Heart right ventricle (tissue), 16 donors: ENCODE data around the gene DRD4. TPM values are rescaled to one million over a fixed set of nuclear protein-coding genes. Genes with fewer than 3 reads are reported as not detected.

ENCODE experiments used
- ATAC-seq, 8 donors: fragments of 200-7000 bp; cut with Tn5 transposase; one replicate each; pipeline ENCODE4 v1.9.1; 2020; ENCODE audit warnings: mild to moderate bottlenecking in 8 of 8, moderate library complexity in 8 of 8, moderate number of reproducible peaks in 1 of 8
- DNase-seq, 2 donors: peaks; one replicate each; pipeline ENCODE4 v3.0.0-alpha.2; 2020
- H3K27ac ChIP-seq, 10 donors: fragments of 200-600 bp; sonication (generic) in 2 of 10; one replicate each; pipeline versions ENCODE4 v1.5.0 to v1.8.0; 2020 to 2022; ENCODE audit warnings: mild to moderate bottlenecking in 3 of 10
- H3K27me3 ChIP-seq, 7 donors: fragments of 200-600 bp; one replicate each; pipeline ENCODE4 v1.8.0; 2021 to 2022; ENCODE audit warnings: mild to moderate bottlenecking in 2 of 7
- H3K36me3 ChIP-seq, 9 donors: fragments of 200-600 bp; sonication (generic) in 1 of 9; one replicate each; pipeline versions ENCODE4 v1.5.0 to v1.8.0; 2020 to 2022; ENCODE audit warnings: mild to moderate bottlenecking in 2 of 9
- H3K4me1 ChIP-seq, 9 donors: fragments of 200-600 bp; sonication (generic) in 1 of 9; one replicate each; pipeline versions ENCODE4 v1.5.0 to v1.8.0; 2020 to 2022; ENCODE audit warnings: mild to moderate bottlenecking in 4 of 9
- H3K4me3 ChIP-seq, 10 donors: fragments of 200-600 bp; sonication (generic) in 2 of 10; one replicate each; pipeline versions ENCODE4 v1.5.0 to v1.8.0; 2020 to 2022; ENCODE audit warnings: mild to moderate bottlenecking in 7 of 10, moderate library complexity in 2 of 10
- H3K9me3 ChIP-seq, 11 donors: fragments of 200-600 bp in 10 of 11; sonication (generic) in 2 of 11; one replicate each; pipeline versions ENCODE4 v1.5.0 to v1.8.0; 2013 to 2022; ENCODE audit warnings: mild to moderate bottlenecking in 2 of 11, control low read depth in 1 of 11, moderate library complexity in 1 of 11
- WGBS, 2 donors: extraction: QIAGEN DNeasy Blood & Tissue Kit; methylation state at CpG; one replicate each; pipeline ENCODE4 v1.1.7; 2013; ENCODE audit warnings: inconsistent platforms in 1 of 2; 5-methylcytosine and 5-hydroxymethylcytosine counted together
- intact Hi-C, 10 donors: fragments of 100-400 bp; cut with DNase I; formaldehyde crosslinking; loops; one replicate each; pipeline versions ENCODE4 v1.11.1 to v1.14.2; 2022
- polyA plus RNA-seq, 2 donors: library from polyadenylated mRNA; stranded (reverse); fragments of 200-250 nt; gene quantifications; one replicate each; pipeline ENCODE4 v1.2.3, GENCODE V29; 2013
- total RNA-seq, 10 donors: library from RNA; stranded (reverse); fragmentation: NEBNext Ultra II Directional in 3 of 10; extraction: Animal tissue kit (Norgen Biotek cat#: 25700) in 3 of 10; gene quantifications; one replicate each; pipeline versions ENCODE4 v1.2.1 to v1.2.4, GENCODE V29; 2021 to 2023
- TF ChIP-seq, protein P1 (sequence below), 9 donors: fragments of 200-600 bp; sonication (generic) in 2 of 9; IDR thresholded peaks; one replicate each; pipeline versions ENCODE4 v1.5.0 to v1.8.0; 2021 to 2022; ENCODE audit warnings: antibody characterized with exemption in 9 of 9, mild to moderate bottlenecking in 5 of 9, moderate library complexity in 1 of 9
- donor health status: Arrhythmogenic right ventricular cardiomyopathy.
- donor health status: ischemic (EF 13 %, LVEDD 7.1; RV severe dilation, severe dysfunction).
- donor health status: healthy with polysubstance abuse.
- donor health status: DM: no; HTN: yes; CAD: no.
- donor health status: DM: no; HTN: no; CAD: no.
- donor health status: ischemic (EF 25% LVEDD 6.9; RV normal size, moderate dysfunction).
- donor health status: ischemic (EF 25% LVEDD 5.7; RV mildly dilated, moderate dysfunction).
- donor health status: healthy.
- donor health status: DM: yes; HTN: yes; CAD: no.
- donor health status: Ischemic cardiomyopathy.
- donor health status: ischemic (EF 35%, LVEDD 5.7; RV mildly dilated, moderate dysfunction).
- donor health status: nonischemic (EF 11% LVEDD 7.7; RV severe dilation, severe dysfunction).
- donor health status: DM: yes; HTN: yes; CAD: no.
- donor health status: PGD.
- donor health status: ischemic (EF 29% LVEDD 5.4; RV normal size, mild dysfunction).
- donor health status: nonischemic (EF 23%, LVEDD 6.1; RV moderate dilation, normal function).

The DRD4 gene
- total and polyA plus RNA-seq, 12 donors = 0.09 to 0.72 (median 0.49) TPM; not detected in 5

DNA sequence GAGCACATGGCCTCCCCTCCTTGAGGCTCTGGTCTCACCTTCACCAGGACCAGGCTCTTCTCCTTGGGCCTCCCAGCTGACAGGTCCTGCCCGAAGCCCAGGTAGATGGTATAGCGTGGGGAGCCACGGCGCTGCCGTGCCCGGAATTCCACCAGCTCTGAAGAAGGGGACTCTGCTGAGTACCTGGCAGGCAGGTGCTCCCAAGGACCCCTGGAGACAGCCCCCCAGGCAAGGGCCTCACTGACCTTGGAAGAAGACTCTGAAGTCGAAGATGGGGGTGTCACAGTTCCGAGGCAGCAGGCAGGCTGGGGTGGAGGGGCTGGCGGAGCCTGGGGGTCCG, 24.1 kb upstream of the DRD4 start:
- no peak for ATAC-seq
- no peak for DNase-seq
- H3K4me1 ChIP-seq = peaks cover 13 to 52% (median 35%) of the 10 kb centered on the region in 9 donors
- no peaks in the 10 kb centered on the region for H3K27me3 ChIP-seq
- peak overlapping the region in 5 of 10 donors; percentile 19 to 98 (median 64) for H3K27ac ChIP-seq
- H3K9me3 ChIP-seq = no peaks in the 10 kb centered on the region
- TF ChIP-seq, protein P1, sequence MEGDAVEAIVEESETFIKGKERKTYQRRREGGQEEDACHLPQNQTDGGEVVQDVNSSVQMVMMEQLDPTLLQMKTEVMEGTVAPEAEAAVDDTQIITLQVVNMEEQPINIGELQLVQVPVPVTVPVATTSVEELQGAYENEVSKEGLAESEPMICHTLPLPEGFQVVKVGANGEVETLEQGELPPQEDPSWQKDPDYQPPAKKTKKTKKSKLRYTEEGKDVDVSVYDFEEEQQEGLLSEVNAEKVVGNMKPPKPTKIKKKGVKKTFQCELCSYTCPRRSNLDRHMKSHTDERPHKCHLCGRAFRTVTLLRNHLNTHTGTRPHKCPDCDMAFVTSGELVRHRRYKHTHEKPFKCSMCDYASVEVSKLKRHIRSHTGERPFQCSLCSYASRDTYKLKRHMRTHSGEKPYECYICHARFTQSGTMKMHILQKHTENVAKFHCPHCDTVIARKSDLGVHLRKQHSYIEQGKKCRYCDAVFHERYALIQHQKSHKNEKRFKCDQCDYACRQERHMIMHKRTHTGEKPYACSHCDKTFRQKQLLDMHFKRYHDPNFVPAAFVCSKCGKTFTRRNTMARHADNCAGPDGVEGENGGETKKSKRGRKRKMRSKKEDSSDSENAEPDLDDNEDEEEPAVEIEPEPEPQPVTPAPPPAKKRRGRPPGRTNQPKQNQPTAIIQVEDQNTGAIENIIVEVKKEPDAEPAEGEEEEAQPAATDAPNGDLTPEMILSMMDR (IDR thresholded peaks at IDR 0.05) = no peak
- intact Hi-C loops = loop anchor here in 1 of 10 donors (5.0 kb wide), 1 partner anchor 36 kb away; the partner anchor contains the start of gene PHRF1
- H3K36me3 ChIP-seq = peaks cover 0 to 72% (median 47%) of the 10 kb centered on the region in 9 donors
- 93 to 95% methylated on average over 10 of the region's 10 CpGs for WGBS, 2 donors
- no peak overlapping the region for H3K4me3 ChIP-seq

DNA sequence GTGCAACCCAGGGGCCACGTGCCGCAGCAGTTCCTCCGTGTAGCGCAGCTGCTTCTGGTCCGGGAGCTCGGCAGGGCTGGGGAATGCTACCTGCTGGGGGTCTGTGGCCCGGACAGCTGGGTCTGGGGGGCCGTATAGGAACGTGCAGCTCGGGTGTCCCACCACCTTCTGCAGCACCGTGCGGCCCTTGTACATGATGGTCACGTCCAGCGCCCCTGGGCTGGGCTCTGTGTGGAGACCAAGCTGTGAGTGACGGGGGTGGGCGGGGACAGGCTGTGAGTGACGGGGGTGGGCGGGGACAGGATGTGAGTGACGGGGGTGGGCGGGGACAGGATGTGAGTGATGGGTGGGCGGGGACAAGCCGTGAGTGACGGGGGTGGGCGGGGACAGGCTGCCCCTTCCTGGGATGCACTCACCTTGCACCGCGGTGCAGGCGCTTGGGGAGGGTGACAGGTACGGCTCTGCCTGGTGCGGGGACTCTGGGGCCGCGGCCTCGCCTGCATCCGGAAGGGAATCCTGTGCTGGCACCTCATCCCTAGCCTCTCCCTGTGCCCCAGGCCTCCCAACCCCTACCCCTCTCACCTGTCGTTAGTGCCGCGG, 23.6 kb upstream of the DRD4 start:
- ATAC-seq (peak in 5 of 8 donors; percentile 0 to 17 (median 1)), DNase-seq (peak; percentile 57 to 61)
- intact Hi-C loops = loop anchor here in 1 of 10 donors (5.0 kb wide), 1 partner anchor 36 kb away; the partner anchor contains the start of gene PHRF1
- TF ChIP-seq, protein P1 (IDR thresholded peaks at IDR 0.05) = no peak
- H3K4me1 ChIP-seq = peaks cover 13 to 47% (median 32%) of the 10 kb centered on the region in 9 donors
- peak overlapping the region in 8 of 10 donors; percentile 64 to 98 (median 96) for H3K27ac ChIP-seq
- no peaks in the 10 kb centered on the region for H3K9me3 ChIP-seq
- peak overlapping the region in 3 of 10 donors; percentile 67 to 85 (median 69) for H3K4me3 ChIP-seq
- H3K27me3 ChIP-seq = no peaks in the 10 kb centered on the region
- 64 to 70% methylated on average over 32 to 36 of the region's 36 CpGs for WGBS, 2 donors
- H3K36me3 ChIP-seq = peaks cover 0 to 68% (median 45%) of the 10 kb centered on the region in 9 donors

DNA sequence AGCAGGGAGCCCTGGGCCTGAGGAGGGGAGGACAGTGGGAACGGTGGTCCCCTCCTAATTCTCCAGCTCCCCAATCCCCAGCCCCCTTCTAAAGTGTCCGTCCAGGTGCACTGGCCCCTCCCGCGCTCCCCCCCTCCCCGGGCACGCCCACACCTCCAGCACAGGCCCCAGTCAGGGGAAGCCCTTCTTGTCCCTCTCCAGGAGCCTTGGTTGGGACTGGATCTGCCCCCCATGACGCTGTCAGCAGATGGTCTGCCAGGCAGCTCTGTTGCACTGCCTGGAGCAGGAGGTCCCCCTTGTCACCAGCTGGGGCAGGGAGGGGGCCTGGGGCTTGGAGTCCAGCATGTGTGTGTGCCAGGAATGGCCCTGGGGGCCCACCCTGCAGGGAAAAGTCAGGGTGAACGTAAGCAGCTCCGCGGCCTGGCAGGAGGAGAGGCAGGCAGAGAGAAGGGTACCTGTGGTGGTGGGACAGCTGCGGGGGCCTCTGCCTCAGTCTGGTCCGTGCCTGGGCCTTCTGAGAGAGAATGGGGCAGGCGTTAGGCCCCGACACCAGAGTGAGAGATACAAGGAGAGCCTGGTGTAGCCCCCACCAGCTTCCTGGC, 22.9 kb upstream of the DRD4 start:
- no peaks in the 10 kb centered on the region for H3K9me3 ChIP-seq
- H3K27me3 ChIP-seq = no peaks in the 10 kb centered on the region
- peak overlapping the region in 9 of 10 donors; percentile 57 to 86 (median 77) for H3K4me3 ChIP-seq
- DNase-seq (no peak), ATAC-seq (no peak)
- H3K36me3 ChIP-seq = peaks cover 0 to 61% (median 38%) of the 10 kb centered on the region in 9 donors
- peak overlapping the region in 9 of 10 donors; percentile 74 to 99 (median 97) for H3K27ac ChIP-seq
- TF ChIP-seq, protein P1 (IDR thresholded peaks at IDR 0.05) = no peak
- WGBS, 2 donors = 75 to 76% methylated on average over 12 to 14 of the region's 14 CpGs
- intact Hi-C loops = loop anchor here in 2 of 10 donors (2.0 to 5.0 kb wide), 2 partner anchors 37 kb away; partner anchors contain the start of gene PHRF1 (in 2 of the 2)
- peaks cover 13 to 40% (median 25%) of the 10 kb centered on the region in 9 donors for H3K4me1 ChIP-seq

DNA sequence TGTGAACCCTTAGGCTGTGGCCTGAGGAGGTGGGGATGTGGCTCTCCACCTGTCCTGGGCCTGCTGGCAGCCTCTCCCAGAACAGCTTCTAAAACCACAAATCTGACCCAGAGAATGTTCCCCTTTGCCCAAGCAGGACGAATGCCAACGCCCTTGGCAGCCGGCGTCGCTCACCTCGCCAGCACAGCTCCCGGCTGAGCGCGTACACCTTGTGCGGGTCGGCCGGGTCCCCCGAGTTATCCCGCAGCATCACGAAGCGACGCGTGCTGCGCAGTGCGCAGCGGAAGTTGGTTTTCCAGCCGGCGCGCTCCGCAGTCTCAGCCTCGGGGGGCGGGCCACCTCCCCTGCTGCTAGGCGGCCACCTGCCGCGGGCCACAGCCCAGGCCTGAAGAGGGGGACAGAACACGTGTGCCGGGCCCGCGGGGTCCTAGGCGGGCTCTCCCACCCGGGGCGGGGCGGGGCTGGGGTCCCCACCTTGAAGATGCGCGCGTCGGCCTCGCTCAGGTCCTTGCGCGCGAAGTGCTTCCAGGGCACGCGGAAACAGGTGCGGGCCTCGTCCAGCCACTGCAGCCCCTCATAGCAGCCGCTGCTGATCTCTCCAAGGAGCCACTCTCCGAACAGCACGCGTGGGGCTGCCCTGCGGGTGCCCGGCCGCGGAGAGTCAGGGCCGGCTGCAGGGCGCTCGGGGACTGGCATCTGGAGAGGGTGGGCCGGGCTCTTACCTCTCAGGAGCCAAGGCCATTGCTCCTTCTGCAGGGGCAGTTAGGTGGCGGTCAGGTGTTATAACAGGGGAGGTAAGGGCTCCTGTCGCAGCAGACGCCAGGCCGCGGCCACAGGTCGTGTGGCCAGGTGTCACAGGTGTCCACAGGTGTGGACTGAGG, 22.2 kb upstream of the DRD4 start:
- H3K27ac ChIP-seq = peak overlapping the region; percentile 74 to 99 (median 96)
- no peaks in the 10 kb centered on the region for H3K27me3 ChIP-seq
- H3K4me1 ChIP-seq = peaks cover 13 to 40% (median 24%) of the 10 kb centered on the region in 9 donors
- intact Hi-C loops = loop anchor here in 3 of 10 donors (2.0 to 5.0 kb wide), 2 partner anchors 38 kb away; partner anchors contain the start of gene PHRF1 (in 3 of the 3)
- no peaks in the 10 kb centered on the region for H3K9me3 ChIP-seq
- 51 to 60% methylated on average over 64 to 68 of the region's 68 CpGs for WGBS, 2 donors
- peak in 1 of 2 donors; percentile 59 for DNase-seq
- peaks cover 0 to 54% (median 35%) of the 10 kb centered on the region in 9 donors for H3K36me3 ChIP-seq
- peak overlapping the region; percentile 33 to 86 (median 73) for H3K4me3 ChIP-seq
- peak in 4 of 8 donors; percentile 1 to 24 (median 2) for ATAC-seq
- TF ChIP-seq, protein P1 (IDR thresholded peaks at IDR 0.05) = no peak
